Right renal cortex interstitium (tissue), 3 donors: ENCODE data around the gene ERVW-1. TPM values are rescaled to one million over a fixed set of nuclear protein-coding genes. Genes with fewer than 3 reads are reported as not detected.
"Not testable (repeated sequence)": the region's sequence is repeated elsewhere in the genome, so short reads cannot be mapped to it uniquely, and the experiment has no call there.

ENCODE experiments used
- DNase-seq, 3 donors: peaks; one replicate each; pipeline ENCODE4 v3.0.0-alpha.2; 2013; ENCODE audit warnings: low read depth in 3 of 3, low spot score in 2 of 3
- polyA plus RNA-seq, 3 donors: library from polyadenylated mRNA; unstranded; fragments of 120-200 nt; gene quantifications; one replicate each; pipeline ENCODE4 v1.2.1, GENCODE V29; 2013; ENCODE audit not compliant: insufficient read length in 3 of 3

Gene ERVW-1
- polyA plus RNA-seq = under 1 TPM; 0.55 to 0.74 (median 0.58) TPM

- DNase-seq = not testable (repeated sequence)
These were observed at the start of gene ERVW-1 for GRCh38 chr7:92477681-92478080. ERVW-1 (minus strand) TSS chr7:92477946; CDS start chr7:92470381, 7,565 bp downstream.

- no peak for DNase-seq
These were observed 45.4 kb upstream of the ERVW-1 start for GRCh38 chr7:92523110-92523509.

GRCh38 chr7:92520024-92520423 is 42.3 kb upstream of the ERVW-1 start:
- no peak for DNase-seq

- DNase-seq = no peak
These were observed 39.9 kb upstream of the ERVW-1 start for GRCh38 chr7:92517631-92518030.

GRCh38 chr7:92513167-92513902 is 35.6 kb upstream of the ERVW-1 start:
- no peak for DNase-seq

GRCh38 chr7:92508946-92509345 is 31.2 kb upstream of the ERVW-1 start:
- DNase-seq = no peak

GRCh38 chr7:92506363-92506762 is 28.6 kb upstream of the ERVW-1 start:
- no peak for DNase-seq

GRCh38 chr7:92504563-92504962 is 26.8 kb upstream of the ERVW-1 start:
- no peak for DNase-seq

GRCh38 chr7:92503767-92504166 is 26.0 kb upstream of the ERVW-1 start:
- no peak for DNase-seq

- no peak for DNase-seq
These were observed 20.8 kb upstream of the ERVW-1 start for GRCh38 chr7:92498557-92498956.

GRCh38 chr7:92496876-92497275 is 19.1 kb upstream of the ERVW-1 start:
- no peak for DNase-seq

- no peak for DNase-seq
These were observed 11.9 kb upstream of the ERVW-1 start for GRCh38 chr7:92489634-92490033.

GRCh38 chr7:92487804-92488203 is 10.1 kb upstream of the ERVW-1 start:
- DNase-seq = no peak

- no peak for DNase-seq
These were observed 8.2 kb upstream of the ERVW-1 start for GRCh38 chr7:92485974-92486373.

GRCh38 chr7:92485267-92485892 is 7.6 kb upstream of the ERVW-1 start:
- DNase-seq = no peak

- DNase-seq = not testable (repeated sequence)
These were observed 6.5 kb upstream of the ERVW-1 start for GRCh38 chr7:92484226-92484625.

GRCh38 chr7:92483624-92484023 is 5.9 kb upstream of the ERVW-1 start:
- not testable (repeated sequence) for DNase-seq

GRCh38 chr7:92479146-92479545 is 1.4 kb upstream of the ERVW-1 start:
- not testable (repeated sequence) for DNase-seq

- no peak for DNase-seq
These were observed 965 bp upstream of the ERVW-1 start for GRCh38 chr7:92478711-92479110.

- DNase-seq = no peak
These were observed 349 bp upstream of the ERVW-1 start for GRCh38 chr7:92478095-92478494.

GRCh38 chr7:92475851-92476590 is 1.7 kb downstream of the ERVW-1 start:
- DNase-seq = not testable (repeated sequence)
